Measurements from ENCODE around the gene ZNF541. TPM values are rescaled to one million over a fixed set of nuclear protein-coding genes. Genes with fewer than 3 reads are reported as not detected.

The ZNF541 gene
- total RNA-seq, 1 experiment from 2014 or later, result 0.15 TPM

DNA sequence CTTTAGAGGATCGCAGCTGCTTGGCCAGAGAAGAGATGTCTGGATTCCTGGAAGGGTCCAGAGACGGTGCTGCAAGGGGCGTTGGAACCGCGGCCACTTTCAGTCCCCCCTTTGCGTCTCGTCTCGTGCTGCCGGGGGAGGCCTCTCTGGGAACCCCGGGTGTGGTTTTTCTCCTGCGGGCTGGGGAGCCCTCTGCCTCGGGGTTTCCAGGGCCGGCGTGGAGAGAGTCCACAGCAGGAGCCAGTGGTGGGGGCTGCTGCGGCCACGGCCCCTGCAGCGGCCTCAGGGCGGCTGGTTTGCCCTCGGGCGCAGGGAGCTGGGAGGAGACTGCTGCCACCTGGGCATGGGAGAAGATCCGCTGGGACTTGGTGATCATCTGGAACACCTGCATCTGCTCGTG is 28.5 kb downstream of the ZNF541 start:
- H3K9me3 ChIP-seq (ENCODE audit: control insufficient read depth, insufficient read depth, low read depth, low read length), result no peaks in the 10 kb centered on the region
- in situ Hi-C loops (cut with HindIII; ENCODE audit: low pct_unique_long_range_greater_than_20kb, low sequenced_read_pairs) (no loop called here), intact Hi-C loops (cut with micrococcal nuclease; ENCODE audit: unreplicated experiment) (no loop called here)
- DNase-seq (ENCODE audit: low read depth, low spot score) (no peak), ATAC-seq (no peak)
- no peaks in the 10 kb centered on the region for H3K36me3 ChIP-seq (ENCODE audit: control insufficient read depth, insufficient read depth, low read length)
- ChIA-PET CTCF (no interaction called here), POLR2A (no interaction called here)
- BruUV-seq (replicated peaks), result no TSS peak
- no peak overlapping the region for H3K27ac ChIP-seq (ENCODE audit: low read length)
- H3K4me1 ChIP-seq (ENCODE audit: control insufficient read depth, insufficient read depth, low read length), result no peaks in the 10 kb centered on the region
- TF ChIP-seq POLR2AphosphoS5 (IDR thresholded peaks at IDR 0.05; ENCODE audit: low read depth, low read length) (no peak), TCF7L2 (IDR thresholded peaks at IDR 0.05; ENCODE audit: low read depth, low read length) (no peak), SIN3A (IDR thresholded peaks at IDR 0.05; ENCODE audit: borderline replicate concordance, insufficient read depth, low read depth, low read length) (no peak)
- TF ChIP-seq, protein P1, sequence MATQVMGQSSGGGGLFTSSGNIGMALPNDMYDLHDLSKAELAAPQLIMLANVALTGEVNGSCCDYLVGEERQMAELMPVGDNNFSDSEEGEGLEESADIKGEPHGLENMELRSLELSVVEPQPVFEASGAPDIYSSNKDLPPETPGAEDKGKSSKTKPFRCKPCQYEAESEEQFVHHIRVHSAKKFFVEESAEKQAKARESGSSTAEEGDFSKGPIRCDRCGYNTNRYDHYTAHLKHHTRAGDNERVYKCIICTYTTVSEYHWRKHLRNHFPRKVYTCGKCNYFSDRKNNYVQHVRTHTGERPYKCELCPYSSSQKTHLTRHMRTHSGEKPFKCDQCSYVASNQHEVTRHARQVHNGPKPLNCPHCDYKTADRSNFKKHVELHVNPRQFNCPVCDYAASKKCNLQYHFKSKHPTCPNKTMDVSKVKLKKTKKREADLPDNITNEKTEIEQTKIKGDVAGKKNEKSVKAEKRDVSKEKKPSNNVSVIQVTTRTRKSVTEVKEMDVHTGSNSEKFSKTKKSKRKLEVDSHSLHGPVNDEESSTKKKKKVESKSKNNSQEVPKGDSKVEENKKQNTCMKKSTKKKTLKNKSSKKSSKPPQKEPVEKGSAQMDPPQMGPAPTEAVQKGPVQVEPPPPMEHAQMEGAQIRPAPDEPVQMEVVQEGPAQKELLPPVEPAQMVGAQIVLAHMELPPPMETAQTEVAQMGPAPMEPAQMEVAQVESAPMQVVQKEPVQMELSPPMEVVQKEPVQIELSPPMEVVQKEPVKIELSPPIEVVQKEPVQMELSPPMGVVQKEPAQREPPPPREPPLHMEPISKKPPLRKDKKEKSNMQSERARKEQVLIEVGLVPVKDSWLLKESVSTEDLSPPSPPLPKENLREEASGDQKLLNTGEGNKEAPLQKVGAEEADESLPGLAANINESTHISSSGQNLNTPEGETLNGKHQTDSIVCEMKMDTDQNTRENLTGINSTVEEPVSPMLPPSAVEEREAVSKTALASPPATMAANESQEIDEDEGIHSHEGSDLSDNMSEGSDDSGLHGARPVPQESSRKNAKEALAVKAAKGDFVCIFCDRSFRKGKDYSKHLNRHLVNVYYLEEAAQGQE (IDR thresholded peaks at IDR 0.05; ENCODE audit: insufficient read depth in 1 of 2, low read depth in 2 of 2, low read length in 1 of 2), result no peak
- TF ChIP-seq, protein P2, sequence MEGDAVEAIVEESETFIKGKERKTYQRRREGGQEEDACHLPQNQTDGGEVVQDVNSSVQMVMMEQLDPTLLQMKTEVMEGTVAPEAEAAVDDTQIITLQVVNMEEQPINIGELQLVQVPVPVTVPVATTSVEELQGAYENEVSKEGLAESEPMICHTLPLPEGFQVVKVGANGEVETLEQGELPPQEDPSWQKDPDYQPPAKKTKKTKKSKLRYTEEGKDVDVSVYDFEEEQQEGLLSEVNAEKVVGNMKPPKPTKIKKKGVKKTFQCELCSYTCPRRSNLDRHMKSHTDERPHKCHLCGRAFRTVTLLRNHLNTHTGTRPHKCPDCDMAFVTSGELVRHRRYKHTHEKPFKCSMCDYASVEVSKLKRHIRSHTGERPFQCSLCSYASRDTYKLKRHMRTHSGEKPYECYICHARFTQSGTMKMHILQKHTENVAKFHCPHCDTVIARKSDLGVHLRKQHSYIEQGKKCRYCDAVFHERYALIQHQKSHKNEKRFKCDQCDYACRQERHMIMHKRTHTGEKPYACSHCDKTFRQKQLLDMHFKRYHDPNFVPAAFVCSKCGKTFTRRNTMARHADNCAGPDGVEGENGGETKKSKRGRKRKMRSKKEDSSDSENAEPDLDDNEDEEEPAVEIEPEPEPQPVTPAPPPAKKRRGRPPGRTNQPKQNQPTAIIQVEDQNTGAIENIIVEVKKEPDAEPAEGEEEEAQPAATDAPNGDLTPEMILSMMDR (IDR thresholded peaks at IDR 0.05), result no peak
- H3K4me3 ChIP-seq (ENCODE audit: low read depth in 2 of 2, low read length in 2 of 2), result no peak overlapping the region
- no peaks in the 10 kb centered on the region for H3K27me3 ChIP-seq (ENCODE audit: control insufficient read depth, insufficient read depth, low read length)

DNA sequence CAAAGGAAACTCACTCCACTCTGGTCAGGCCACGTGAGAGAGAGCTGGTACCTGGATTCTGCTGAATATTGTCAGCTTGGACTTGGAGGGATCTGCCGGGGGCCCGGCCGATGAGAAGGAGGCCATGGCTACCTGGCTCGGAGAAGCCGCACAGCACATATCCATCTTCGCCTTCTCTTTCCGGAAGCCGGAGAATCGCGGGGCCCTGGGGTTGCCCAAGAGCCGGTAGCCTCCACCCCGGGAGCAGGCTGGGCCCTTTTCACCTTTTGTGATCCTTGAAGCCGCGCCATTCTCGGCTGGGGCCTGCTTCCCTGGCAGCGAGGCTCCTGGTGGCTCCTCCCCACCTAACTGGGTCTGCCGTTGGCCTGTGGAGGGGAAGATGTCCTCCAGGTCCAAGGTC is 28.9 kb downstream of the ZNF541 start:
- intact Hi-C loops (cut with micrococcal nuclease; ENCODE audit: unreplicated experiment), result no loop called here
- in situ Hi-C loops (cut with HindIII; ENCODE audit: low pct_unique_long_range_greater_than_20kb, low sequenced_read_pairs), result no loop called here
- Histone ChIP-seq H3K4me1 (ENCODE audit: control insufficient read depth, insufficient read depth, low read length) (no peaks in the 10 kb centered on the region), H3K9me3 (ENCODE audit: control insufficient read depth, insufficient read depth, low read depth, low read length) (no peaks in the 10 kb centered on the region), H3K36me3 (ENCODE audit: control insufficient read depth, insufficient read depth, low read length) (no peaks in the 10 kb centered on the region), H3K27me3 (ENCODE audit: control insufficient read depth, insufficient read depth, low read length) (no peaks in the 10 kb centered on the region), H3K27ac (ENCODE audit: low read length) (no peak overlapping the region), H3K4me3 (ENCODE audit: low read depth in 2 of 2, low read length in 2 of 2) (no peak overlapping the region)
- BruUV-seq (replicated peaks), result no TSS peak
- TF ChIP-seq TCF7L2 (IDR thresholded peaks at IDR 0.05; ENCODE audit: low read depth, low read length) (no peak), POLR2AphosphoS5 (IDR thresholded peaks at IDR 0.05; ENCODE audit: low read depth, low read length) (no peak), SIN3A (IDR thresholded peaks at IDR 0.05; ENCODE audit: borderline replicate concordance, insufficient read depth, low read depth, low read length) (no peak)
- TF ChIP-seq, protein P2 (IDR thresholded peaks at IDR 0.05), result no peak
- TF ChIP-seq, protein P1 (IDR thresholded peaks at IDR 0.05; ENCODE audit: insufficient read depth in 1 of 2, low read depth in 2 of 2, low read length in 1 of 2), result no peak
- ATAC-seq (no peak), DNase-seq (ENCODE audit: low read depth, low spot score) (no peak)
- POLR2A ChIA-PET, result interaction anchor here (0.7 kb wide), 1 partner anchor 13 kb away, joined by 13 read pairs; no protein-coding TSS in a partner anchor
- CTCF ChIA-PET, result no interaction called here

All from Panc1 (cell line).